Posterior vena cava (tissue), 2 donors: ENCODE measurements around the gene CLNK. TPM values are rescaled to one million over a fixed set of nuclear protein-coding genes. Genes with fewer than 3 reads are reported as not detected.

Source experiments
- DNase-seq: peaks from one replicate; pipeline ENCODE4 v3.0.0-alpha.2; 2020; ENCODE audit warnings: low spot score
- intact Hi-C, 2 donors: fragments of 100-400 bp; cut with DNase I; formaldehyde crosslinking; loops; one replicate each; pipeline versions ENCODE4 v1.14.1 to v1.14.2; 2022 to 2023
- long read RNA-seq, 2 donors: library from polyadenylated mRNA; unstranded; transcript quantifications; one replicate each; pipeline ENCODE4 v2.0.0, GENCODE V29; 2020 to 2021
- total RNA-seq, 2 donors: library from RNA; stranded (reverse); fragmentation: NEBNext Ultra II Directional; extraction: Animal tissue kit (Norgen Biotek cat#: 25700); gene quantifications; one replicate each; pipeline ENCODE4 v1.2.1, GENCODE V29; 2021
- donor health status: DM: yes; HTN: yes; CAD: no.
- donor health status: DM: yes; HTN: yes; CAD: no.

The CLNK gene
- total RNA-seq, result under 1 TPM; 0.19 TPM
- long read RNA-seq, donor 1, result 0 reads
- long read RNA-seq, donor 2, result 0 reads

DNA sequence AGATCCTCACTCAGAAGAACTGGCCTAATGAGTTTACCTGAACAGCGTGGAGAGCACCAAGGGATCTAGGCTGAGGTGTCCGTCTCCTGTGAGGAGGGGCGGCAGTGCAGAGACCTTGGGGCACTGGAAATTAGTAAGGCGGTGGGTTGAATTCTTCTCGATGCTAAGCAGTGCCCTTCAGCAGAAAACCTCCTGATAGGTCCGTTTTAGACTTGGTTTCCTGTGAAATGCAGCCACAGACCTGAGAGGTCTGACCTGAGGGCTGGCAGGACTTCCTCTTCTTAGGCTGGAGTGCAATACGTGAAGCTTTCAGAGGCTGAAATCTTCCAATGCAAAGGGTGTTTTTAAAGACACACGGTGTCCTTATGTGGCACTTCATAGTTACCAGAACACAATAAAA lies at the start of gene CLNK:
Gene CLNK, minus strand, starts transcription at position 138 of the 400 bp plus-strand sequence. CDS start 16,899 bp downstream, outside the sequence.
- intact Hi-C loops, result no loop called here
- DNase-seq, result no peak

DNA sequence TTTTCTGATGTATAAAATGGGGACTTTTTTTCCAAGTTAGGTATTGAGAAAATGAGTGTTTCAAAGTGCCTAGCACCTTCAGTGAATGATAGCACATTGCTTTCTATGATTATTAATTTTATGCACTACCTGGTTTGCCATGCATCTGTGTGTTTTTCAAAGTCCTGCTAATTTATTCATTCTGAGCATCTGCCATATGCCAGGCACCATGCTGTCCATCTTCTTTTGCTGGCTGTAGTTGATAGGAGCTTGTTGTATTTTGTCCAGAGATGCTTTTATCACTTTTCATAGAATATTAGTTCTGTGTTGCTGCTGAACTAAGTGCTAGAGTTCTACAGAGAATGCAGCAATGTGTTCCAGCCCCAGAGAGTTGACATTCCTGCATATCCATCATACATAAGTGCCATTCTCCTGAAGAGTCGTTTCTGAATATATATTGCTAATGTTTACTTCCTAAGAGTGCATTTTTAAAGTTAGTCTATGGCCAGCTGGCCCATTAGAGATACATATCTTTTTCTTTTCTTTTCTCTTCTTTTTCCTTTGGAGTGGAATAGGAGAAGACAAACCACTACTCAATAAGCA lies 49.0 kb upstream of the CLNK start:
- intact Hi-C loops, result no loop called here
- no peak for DNase-seq

- no peak for DNase-seq
- intact Hi-C loops, result no loop called here
These were observed 48.4 kb upstream of the CLNK start for GRCh38 chr4:10732914-10733415.

DNA sequence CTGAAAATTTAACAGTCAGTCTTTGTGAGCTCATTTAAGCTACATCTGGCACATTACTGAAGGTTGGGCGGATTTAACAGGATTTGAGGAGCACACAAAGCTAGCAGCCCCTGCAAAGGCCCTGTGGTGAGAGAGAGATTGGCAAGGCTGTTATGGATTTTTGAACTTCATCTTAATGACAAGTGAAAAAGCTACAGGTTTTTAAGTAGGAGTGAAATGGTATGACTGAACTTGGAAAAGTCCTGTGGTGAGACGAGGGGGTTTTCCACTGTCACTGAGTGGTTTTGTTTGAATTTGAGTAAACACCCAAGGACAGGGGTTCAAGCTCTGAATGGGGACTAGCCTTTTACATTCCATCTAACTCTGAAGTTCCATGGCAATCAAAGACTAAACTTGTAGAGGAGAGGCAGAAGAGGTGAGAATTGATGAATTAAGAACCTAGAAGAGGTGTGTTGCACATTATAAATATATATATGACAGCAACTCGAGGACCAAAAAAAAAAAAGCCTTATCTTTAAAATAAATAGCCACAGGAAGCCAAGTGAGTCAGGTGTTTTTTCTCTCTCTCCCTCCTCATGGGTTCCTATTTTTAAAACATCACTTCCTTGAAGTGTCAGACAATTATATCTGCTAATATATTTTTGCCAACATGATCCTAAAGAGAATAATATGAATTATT lies 47.8 kb upstream of the CLNK start:
- intact Hi-C loops, result no loop called here
- DNase-seq, result no peak

- DNase-seq, result no peak
- intact Hi-C loops, result no loop called here
These were observed 47.1 kb upstream of the CLNK start for GRCh38 chr4:10731690-10732089.

DNA sequence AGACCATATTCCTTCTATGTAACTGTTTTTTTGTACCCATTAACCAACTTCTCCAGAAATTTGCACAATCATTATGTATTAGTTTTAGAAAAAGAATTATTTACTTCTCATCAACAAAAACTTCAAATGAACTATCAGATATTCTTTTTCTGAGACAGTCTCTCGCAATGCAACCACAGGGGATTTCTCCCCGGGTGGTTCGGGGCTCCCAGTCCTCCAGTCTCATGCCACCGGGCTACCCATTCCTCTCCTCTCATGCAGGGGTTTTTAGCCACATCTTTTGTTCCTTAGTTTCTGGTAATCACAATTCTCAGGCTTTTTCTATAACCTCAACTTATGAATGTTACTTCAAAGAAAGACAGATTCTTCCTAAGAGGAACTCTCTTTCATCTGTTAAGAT lies 46.6 kb upstream of the CLNK start:
- no peak for DNase-seq
- intact Hi-C loops, result no loop called here

DNA sequence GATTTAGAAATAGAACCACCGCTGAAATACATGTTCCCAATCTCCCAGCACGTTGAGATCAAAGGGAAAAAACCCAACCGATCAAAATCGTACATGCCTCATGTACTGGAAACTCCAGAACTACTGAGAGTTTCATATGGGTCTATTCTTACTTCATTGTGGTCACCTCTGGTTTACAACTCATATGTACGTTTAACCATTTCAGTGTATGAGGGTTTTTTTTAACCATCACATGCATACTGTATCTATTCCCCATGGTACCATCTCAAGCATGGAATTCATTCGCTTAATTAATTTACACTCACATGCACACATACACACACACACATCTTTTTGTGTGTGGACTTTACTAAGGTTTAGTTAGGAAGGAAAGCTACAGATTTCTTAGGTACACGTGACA lies 46.0 kb upstream of the CLNK start:
- no peak for DNase-seq
- intact Hi-C loops, result no loop called here

DNA sequence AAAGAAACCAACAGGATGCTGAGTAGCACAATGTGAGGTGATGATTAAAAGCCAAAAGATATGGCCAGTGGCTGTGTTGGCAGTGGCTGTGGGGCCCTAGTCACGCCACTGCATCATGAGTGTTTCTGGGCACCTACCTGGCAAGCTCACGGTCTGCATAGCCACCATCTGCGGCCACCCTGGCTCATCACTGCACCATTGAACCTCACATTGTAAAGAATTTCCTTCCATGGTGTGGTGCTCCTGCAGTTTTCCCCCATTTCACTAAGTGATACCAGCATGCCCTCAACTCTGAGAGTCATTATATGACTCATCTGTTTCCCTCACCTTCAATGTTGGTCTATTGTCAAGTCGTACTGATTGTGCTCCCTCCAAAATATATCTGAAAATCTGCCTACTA lies 45.5 kb upstream of the CLNK start:
- intact Hi-C loops, result no loop called here
- DNase-seq, result no peak

DNA sequence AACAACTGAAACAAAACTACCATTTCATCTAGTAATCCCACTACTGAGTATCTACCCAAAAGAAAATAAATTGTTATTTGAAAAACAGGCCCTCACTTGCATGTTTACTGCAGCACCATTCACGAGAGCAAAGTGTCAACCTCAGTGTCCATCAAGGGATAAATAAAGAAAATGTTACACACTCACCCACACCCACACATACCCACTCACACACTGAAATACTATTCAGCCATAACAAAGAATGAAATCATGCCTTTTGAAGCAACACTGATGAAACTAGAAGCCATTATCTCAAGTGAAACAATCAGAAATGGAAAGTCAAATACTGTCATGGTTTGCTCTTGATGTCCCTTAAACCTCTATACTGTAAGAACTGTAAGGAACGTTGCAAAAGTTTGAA lies 44.8 kb upstream of the CLNK start:
- no peak for DNase-seq
- intact Hi-C loops, result no loop called here

GRCh38 chr4:10728016-10728415 lies 43.4 kb upstream of the CLNK start:
- DNase-seq, result no peak
- intact Hi-C loops, result no loop called here

- DNase-seq, result no peak
- intact Hi-C loops, result no loop called here
These were observed 42.7 kb upstream of the CLNK start for GRCh38 chr4:10727140-10727880.

DNA sequence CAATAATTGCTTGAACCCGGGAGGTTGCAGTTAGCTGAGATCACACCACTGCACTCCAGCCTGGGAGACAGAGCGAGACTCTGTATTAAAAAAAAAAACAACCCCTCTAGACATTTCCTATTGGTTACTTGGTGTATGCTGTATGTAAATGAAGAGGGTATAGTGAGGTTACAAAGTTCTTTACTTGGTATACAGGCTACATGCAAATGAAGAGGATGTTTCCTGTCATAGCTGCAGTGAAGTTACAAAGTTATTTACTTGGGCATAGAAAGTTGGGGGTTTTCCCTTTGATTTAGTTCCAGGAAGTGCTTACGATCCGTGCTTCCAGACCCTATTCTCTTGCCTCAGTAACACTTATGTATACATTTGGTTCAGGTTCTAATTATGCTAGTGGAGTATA lies 38.4 kb upstream of the CLNK start:
- DNase-seq, result no peak
- intact Hi-C loops, result no loop called here

- intact Hi-C loops, result no loop called here
- DNase-seq, result no peak
These were observed 37.0 kb upstream of the CLNK start for GRCh38 chr4:10721616-10722015.

- no peak for DNase-seq
- intact Hi-C loops, result no loop called here
These were observed 31.6 kb upstream of the CLNK start for GRCh38 chr4:10716163-10716562.

DNA sequence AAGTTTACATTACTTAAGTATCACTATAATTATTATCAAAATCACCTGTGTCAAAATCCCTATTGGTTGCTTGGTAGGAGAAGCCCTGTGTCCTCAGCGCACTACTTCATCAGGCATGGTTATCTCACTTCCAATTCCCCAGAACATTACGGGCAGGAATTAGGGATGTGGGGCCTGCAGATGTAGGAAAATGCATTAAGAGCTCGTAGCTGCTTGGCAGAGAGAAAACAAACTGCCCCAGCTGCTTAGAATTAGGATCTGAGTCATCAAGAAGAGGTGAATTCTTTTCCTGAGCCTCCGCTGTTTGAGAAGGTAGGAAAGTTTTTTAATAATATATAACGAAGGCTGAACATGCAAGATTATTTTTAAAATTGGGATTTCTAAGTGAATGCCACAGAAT lies 31.1 kb upstream of the CLNK start:
- intact Hi-C loops, result no loop called here
- DNase-seq, result no peak

DNA sequence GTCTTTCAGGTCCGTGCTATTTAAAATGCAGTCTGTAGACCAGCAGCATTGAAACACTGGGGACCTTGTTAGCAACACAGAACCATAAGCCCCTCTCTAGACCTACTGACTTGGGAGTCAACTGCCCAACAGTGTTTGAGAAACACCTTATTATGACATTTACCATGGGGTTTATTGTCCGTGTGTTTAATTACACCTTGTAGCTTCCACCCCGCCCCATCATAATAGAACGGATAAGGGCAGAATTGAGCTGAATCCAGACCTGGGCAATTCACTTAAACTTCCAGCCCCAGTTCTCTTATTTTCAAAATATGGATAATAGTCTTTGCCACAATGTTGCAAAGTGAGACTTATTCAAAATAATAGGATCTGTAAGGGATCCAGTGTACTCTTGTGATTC lies 30.6 kb upstream of the CLNK start:
- no peak for DNase-seq
- intact Hi-C loops, result no loop called here

DNA sequence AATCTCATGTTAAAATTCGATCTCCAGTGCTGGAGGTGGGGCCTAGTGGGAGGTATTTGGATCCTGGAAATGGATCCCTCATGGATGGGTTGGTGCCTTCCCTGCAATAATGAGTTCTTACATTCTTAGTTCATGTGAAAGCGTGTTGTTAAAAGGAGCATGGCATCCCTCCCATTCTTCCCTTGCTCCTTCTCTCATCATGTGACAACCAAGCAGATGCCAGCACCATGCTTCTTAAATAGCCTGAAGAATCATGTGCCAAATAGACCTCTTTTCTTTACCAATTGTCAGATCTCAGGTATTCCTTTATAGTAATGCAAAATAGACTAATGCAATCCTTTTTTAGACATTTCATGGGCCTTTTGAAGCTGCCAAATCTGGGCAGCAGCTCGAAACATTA lies 29.0 kb upstream of the CLNK start:
- intact Hi-C loops, result no loop called here

DNA sequence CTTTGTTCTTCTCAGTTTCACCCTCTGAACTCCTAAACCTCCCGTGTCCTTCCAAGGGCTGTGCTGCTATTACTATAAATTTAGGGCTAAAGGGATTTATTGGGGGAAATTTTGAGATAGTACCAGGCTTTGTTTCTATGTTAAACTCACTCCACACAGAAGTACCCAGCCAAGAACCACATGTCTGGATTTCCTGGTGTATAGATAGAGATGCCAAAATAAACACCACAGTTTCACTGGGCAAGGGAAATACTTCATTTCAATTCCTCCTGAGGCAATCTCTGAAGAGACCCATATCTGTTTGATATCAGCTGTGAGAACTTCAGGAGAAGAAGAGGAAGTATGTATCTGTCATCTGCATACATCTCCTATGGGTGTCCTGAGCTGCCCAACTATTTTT lies 21.7 kb upstream of the CLNK start:
- intact Hi-C loops, result no loop called here
- DNase-seq, result no peak

More for the DNA sequence above, 29.0 kb upstream of the CLNK start:
- DNase-seq, result no peak

DNA sequence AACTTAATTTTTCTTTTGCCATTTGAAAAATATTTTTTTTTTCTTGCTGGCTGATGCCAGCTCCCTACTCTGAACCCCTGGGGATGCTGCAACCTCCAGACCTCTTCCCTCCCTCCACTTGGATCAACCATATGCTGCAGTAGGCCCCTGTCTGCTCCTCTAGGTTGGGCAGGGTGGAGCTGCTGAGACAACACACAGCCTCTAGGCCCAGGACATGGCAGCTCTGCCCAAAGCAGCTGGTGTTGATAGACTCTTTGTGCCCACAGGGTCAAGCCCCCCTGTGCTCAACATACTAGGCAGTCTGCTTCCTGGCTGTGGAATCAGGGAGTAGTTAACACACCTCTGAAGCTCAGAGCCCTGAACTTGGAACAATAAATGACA lies 19.9 kb upstream of the CLNK start:
- intact Hi-C loops, result no loop called here

GRCh38 chr4:10703766-10704429 lies 19.3 kb upstream of the CLNK start:
- no peak for DNase-seq
- intact Hi-C loops, result no loop called here

More for the DNA sequence above, 19.9 kb upstream of the CLNK start:
- no peak for DNase-seq
